Measurements from ENCODE around the gene ALDH1L2.
"Not testable (repeated sequence)": the region's sequence is repeated elsewhere in the genome, so short reads cannot be mapped to it uniquely, and the experiment has no call there.

The ALDH1L2 gene

GRCh38 chr12:104986022-104986941 lies 98.0 kb downstream of the ALDH1L2 start, which contains the start of gene NOPCHAP1:
NOPCHAP1 (plus strand) TSS chr12:104986316; CDS start chr12:104986353, 37 bp downstream.
- DNase-seq = peak; percentile 56 to 95 (median 86)

GRCh38 chr12:104985206-104985605 lies 99.1 kb downstream of the ALDH1L2 start:
- DNase-seq = no peak

- DNase-seq = not testable (repeated sequence)
Measured at GRCh38 chr12:104977688-104978087, 106.6 kb downstream of the ALDH1L2 start.

GRCh38 chr12:104976703-104977102 lies 107.6 kb downstream of the ALDH1L2 start:
- DNase-seq = no peak

- DNase-seq = no peak
Measured at GRCh38 chr12:104975587-104976343, 108.5 kb downstream of the ALDH1L2 start.

DNA sequence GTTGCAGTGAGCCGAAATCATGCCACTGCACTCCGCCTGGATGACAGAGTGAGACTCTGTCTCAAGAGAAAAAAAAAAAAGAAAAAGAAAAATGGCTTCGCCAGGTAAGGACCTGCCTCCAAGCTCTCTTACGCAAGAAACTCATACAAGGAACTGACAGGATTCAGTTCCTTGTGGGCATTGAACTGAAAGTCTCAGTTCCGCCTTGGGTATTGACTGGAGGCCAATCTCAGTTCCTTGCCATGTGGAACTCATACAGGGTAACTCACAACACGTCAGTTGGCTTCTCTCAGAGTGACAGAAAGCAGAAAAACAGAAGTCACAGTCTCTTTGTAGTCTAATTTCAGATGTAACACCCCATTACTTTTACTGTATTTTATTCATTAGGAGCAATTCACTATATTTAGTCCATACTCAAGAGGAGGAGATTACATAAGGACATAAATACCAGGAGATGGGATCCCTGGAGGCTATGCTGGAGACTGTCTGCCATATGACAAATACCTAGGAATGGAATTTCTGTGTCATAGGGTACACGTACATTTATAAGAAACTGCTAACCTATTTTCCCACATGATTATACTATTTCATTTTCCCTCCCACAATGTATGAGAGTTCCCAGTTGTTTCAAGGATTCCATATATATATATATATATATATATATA lies 109.5 kb downstream of the ALDH1L2 start:
- DNase-seq = peak in 5 of 51 donors; percentile 2 to 21 (median 6)

DNA sequence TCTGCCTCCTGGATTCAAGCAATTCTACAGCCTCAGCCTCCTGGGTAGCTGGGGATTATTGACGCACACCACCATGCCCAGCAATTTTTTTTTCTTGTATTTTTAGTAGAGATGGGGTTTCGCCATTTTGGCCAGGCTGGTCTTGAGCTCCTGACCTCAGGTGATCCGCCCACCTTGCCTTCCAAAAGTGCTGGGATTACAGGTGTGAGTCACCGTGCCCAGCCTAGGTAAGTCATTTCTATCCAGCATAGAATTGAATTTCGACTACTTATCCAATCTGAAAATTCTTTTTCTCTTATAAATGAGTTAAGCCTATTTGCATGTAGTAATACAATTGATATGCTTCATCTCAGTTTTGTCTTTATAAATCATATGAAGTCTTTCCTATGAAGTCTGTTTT lies 111.0 kb downstream of the ALDH1L2 start:
- DNase-seq = no peak

DNA sequence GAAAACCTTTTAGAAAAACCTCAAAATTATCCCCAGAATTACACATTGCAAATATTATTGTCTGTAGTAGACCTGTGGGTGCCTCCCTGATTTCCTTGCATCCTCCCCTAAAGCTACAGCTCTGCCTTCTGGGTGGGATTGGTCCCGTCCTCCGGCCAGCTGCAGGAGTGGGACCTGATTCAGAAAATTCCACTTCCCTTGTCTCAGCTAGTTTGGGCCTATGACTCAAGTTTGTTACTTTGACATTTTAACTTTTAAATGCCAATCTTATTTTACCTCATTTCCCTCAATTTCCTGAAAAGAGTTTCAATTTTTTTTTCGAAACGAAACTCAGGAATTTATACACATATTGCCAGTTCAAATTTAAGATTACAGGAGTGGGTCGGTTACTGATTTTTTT lies 113.0 kb downstream of the ALDH1L2 start:
- no peak for DNase-seq

All from hypothalamus (tissue), 51 donors.